GM21515 (cell line): ENCODE measurements around the gene CELF5.
"Not testable (repeated sequence)": the region's sequence is repeated elsewhere in the genome, so short reads cannot be mapped to it uniquely, and the experiment has no call there.

Experiments
- ATAC-seq: cut with Tn5 transposase; IDR thresholded peaks from one replicate; pipeline ENCODE4 v1.9.1; 2021; ENCODE audit not compliant: unreplicated experiment

The CELF5 gene

GRCh38 chr19:3319643-3320353, 95.3 kb downstream of the CELF5 start:
- no peak for ATAC-seq

GRCh38 chr19:3320354-3320670, 95.9 kb downstream of the CELF5 start:
- no peak for ATAC-seq

- no peak for ATAC-seq
Observed at GRCh38 chr19:3320853-3321252, 96.4 kb downstream of the CELF5 start.

GRCh38 chr19:3321696-3322095, 97.2 kb downstream of the CELF5 start:
- ATAC-seq = no peak

- no peak for ATAC-seq
Observed at GRCh38 chr19:3322199-3322978, 97.9 kb downstream of the CELF5 start.

- no peak for ATAC-seq
Observed at GRCh38 chr19:3323026-3323425, 98.6 kb downstream of the CELF5 start.

GRCh38 chr19:3323658-3324057, 99.2 kb downstream of the CELF5 start:
- ATAC-seq = no peak

GRCh38 chr19:3324405-3324856, 100.0 kb downstream of the CELF5 start:
- no peak for ATAC-seq

GRCh38 chr19:3325451-3325850, 101.0 kb downstream of the CELF5 start:
- no peak for ATAC-seq

- ATAC-seq = no peak
Observed at GRCh38 chr19:3328743-3329142, 104.3 kb downstream of the CELF5 start.

GRCh38 chr19:3330047-3330446, 105.6 kb downstream of the CELF5 start:
- ATAC-seq = no peak

GRCh38 chr19:3332232-3332631, 107.8 kb downstream of the CELF5 start:
- ATAC-seq = not testable (repeated sequence)

- ATAC-seq = no peak
Observed at GRCh38 chr19:3333020-3333583, 108.6 kb downstream of the CELF5 start.

- ATAC-seq = no peak
Observed at GRCh38 chr19:3333662-3334061, 109.2 kb downstream of the CELF5 start.

GRCh38 chr19:3334749-3335430, 110.4 kb downstream of the CELF5 start:
- not testable (repeated sequence) for ATAC-seq

GRCh38 chr19:3335431-3336350, 111.2 kb downstream of the CELF5 start:
- no peak for ATAC-seq

- no peak for ATAC-seq
Observed at GRCh38 chr19:3336351-3336679, 111.9 kb downstream of the CELF5 start.

GRCh38 chr19:3336680-3337523, 112.4 kb downstream of the CELF5 start:
- no peak for ATAC-seq

GRCh38 chr19:3338541-3339181, 114.2 kb downstream of the CELF5 start:
- no peak for ATAC-seq
